ENCODE results near the gene KATNBL1.

DNA sequence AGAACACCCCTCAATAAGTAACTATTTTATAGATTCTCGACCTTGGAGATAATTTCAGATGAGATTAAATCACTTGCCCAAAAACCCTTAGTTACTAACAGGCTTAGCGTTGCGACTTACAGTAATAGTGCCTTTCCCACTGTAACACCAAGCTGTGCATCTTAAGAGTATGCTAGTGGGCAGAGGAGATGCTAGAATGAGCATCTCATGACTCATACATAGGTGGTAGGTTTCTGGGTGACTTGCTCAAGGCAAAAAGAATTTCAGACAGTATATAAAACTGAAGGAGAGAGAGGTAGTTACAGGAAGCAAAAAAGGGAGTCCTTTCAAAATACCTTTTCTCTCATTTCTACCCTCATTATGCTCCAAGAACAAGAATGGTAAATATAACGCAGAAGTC, 3.9 kb downstream of the KATNBL1 start:
- TF ChIP-seq YY1 (IDR thresholded peaks at IDR 0.05; ENCODE audit: insufficient read depth, insufficient read length) (no peak), SUZ12 (IDR thresholded peaks at IDR 0.05; ENCODE audit: extremely low read depth, insufficient read depth, insufficient read length) (no peak)
